Stomach (tissue), 9 donors: ENCODE results near the gene BLTP3B. TPM values are rescaled to one million over a fixed set of nuclear protein-coding genes. Genes with fewer than 3 reads are reported as not detected.

Experiments
- DNase-seq, 2 donors: peaks; one replicate each; pipeline versions ENCODE4 v3.0.0 to v3.0.0-alpha.2; 2013 to 2019
- H3K27ac ChIP-seq, 5 donors: fragments of 200-600 bp in 4 of 5; sonication (generic) in 4 of 5; one replicate each; pipeline ENCODE4 v1.5.1; 2013 to 2019; ENCODE audit warnings: mild to moderate bottlenecking in 1 of 5, moderate library complexity in 1 of 5
- H3K27me3 ChIP-seq, 3 donors: fragments of 200-600 bp; sonication (generic); one replicate each; pipeline ENCODE4 v1.5.1; 2017 to 2019; ENCODE audit warnings: mixed run types in 1 of 3
- H3K36me3 ChIP-seq, 4 donors: fragments of 200-600 bp; sonication (generic); 1 replicate in 3 of 4; 2 replicates in 1 of 4; pipeline ENCODE4 v1.5.1; 2016 to 2019
- H3K4me1 ChIP-seq, 4 donors: fragments of 200-600 bp; sonication (generic); one replicate each; pipeline ENCODE4 v1.5.1; 2016 to 2019
- H3K4me3 ChIP-seq, 4 donors: fragments of 200-600 bp; sonication (generic) in 3 of 4; one replicate each; pipeline ENCODE4 v1.5.1; 2016 to 2019; ENCODE audit warnings: mild to moderate bottlenecking in 1 of 4
- H3K9me3 ChIP-seq, 4 donors: fragments of 200-600 bp; sonication (generic); one replicate each; pipeline ENCODE4 v1.5.1; 2016 to 2019
- EP300 ChIP-seq: sonication (generic); formaldehyde crosslinking; IDR thresholded peaks from one replicate; pipeline ENCODE4 v1.6.1; 2017; ENCODE audit warnings: antibody characterized with exemption
- POLR2A ChIP-seq, 4 donors: fragments of 450-650 bp; IDR thresholded peaks; one replicate each; pipeline ENCODE4 v1.6.1; 2016; ENCODE audit warnings: antibody characterized with exemption in 4 of 4, control low read depth in 2 of 4, mild to moderate bottlenecking in 1 of 4, moderate library complexity in 1 of 4
- POLR2AphosphoS5 ChIP-seq, 3 donors: sonication (generic); formaldehyde crosslinking; IDR thresholded peaks; one replicate each; pipeline ENCODE4 v1.6.1; 2016; ENCODE audit warnings: antibody characterized with exemption in 3 of 3
- WGBS, 5 donors: extraction: QIAGEN DNeasy Blood & Tissue Kit in 3 of 5; methylation state at CpG; one replicate each; pipeline versions ENCODE4 v1.1.5 to v1.1.7; 2013 to 2018; 5-methylcytosine and 5-hydroxymethylcytosine counted together
- intact Hi-C: fragments of 100-400 bp; cut with DNase I; formaldehyde crosslinking; loops from one replicate; pipeline ENCODE4 v1.15.1; 2023; ENCODE audit warnings: low total_unique reads
- polyA plus RNA-seq, 3 donors: library from polyadenylated mRNA; stranded (reverse); fragments of 200-250 nt; gene quantifications; one replicate each; pipeline ENCODE4 v1.2.3, GENCODE V29; 2013
- total RNA-seq, 5 donors: library from RNA; depleted of rRNA; stranded (reverse); fragments of >200 nt; gene quantifications; one replicate each; pipeline versions ENCODE4 v1.1.0 to v1.2.3, GENCODE V29; 2014 to 2016
- TF ChIP-seq, protein P1 (sequence below), 7 experiments: fragments of 450-650 bp in 4 of 7; fragments of 200-600 bp in 3 of 7; sonication (generic) in 3 of 7; IDR thresholded peaks; one replicate each; pipeline ENCODE4 v1.5.1; 2016 to 2019; ENCODE audit warnings: antibody characterized with exemption in 7 of 7, control low read depth in 2 of 7, mild to moderate bottlenecking in 1 of 7
- donor health status: healthy with polysubstance abuse.
- donor health status: Bipolar disorder and iron deficiency.
- donor health status: healthy.

Gene BLTP3B
- total and polyA plus RNA-seq, 8 donors, result 4.7 to 62.6 (median 22.1) TPM

DNA sequence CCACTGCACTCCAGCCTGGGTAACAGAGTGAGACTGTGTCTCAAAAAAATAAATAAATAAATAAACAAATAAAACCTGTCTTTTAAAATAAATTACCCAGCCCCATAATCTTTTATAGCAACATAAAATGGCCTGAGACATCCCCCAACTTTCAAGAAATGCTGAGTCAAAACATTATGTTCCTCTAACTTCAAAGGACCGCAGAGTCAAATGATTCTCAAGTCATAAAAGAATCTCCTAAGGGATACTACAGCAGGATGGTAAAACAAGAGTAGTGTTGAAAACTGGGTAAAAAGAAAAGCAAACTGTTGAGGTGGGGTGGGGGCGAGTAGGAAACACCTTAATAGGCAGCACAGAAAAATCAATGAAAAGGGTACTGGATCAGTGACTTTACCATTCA, 9.5 kb downstream of the BLTP3B start:
- Histone ChIP-seq H3K27ac (no peak overlapping the region), H3K4me1 (peaks cover 7 to 36% (median 27%) of the 10 kb centered on the region in 4 donors), H3K36me3 (no peaks in the 10 kb centered on the region), H3K9me3 (no peaks in the 10 kb centered on the region), H3K4me3 (no peak overlapping the region), H3K27me3 (no peaks in the 10 kb centered on the region)
- DNase-seq, result no peak
- TF ChIP-seq, protein P1, sequence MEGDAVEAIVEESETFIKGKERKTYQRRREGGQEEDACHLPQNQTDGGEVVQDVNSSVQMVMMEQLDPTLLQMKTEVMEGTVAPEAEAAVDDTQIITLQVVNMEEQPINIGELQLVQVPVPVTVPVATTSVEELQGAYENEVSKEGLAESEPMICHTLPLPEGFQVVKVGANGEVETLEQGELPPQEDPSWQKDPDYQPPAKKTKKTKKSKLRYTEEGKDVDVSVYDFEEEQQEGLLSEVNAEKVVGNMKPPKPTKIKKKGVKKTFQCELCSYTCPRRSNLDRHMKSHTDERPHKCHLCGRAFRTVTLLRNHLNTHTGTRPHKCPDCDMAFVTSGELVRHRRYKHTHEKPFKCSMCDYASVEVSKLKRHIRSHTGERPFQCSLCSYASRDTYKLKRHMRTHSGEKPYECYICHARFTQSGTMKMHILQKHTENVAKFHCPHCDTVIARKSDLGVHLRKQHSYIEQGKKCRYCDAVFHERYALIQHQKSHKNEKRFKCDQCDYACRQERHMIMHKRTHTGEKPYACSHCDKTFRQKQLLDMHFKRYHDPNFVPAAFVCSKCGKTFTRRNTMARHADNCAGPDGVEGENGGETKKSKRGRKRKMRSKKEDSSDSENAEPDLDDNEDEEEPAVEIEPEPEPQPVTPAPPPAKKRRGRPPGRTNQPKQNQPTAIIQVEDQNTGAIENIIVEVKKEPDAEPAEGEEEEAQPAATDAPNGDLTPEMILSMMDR (IDR thresholded peaks at IDR 0.05), result no peak
- TF ChIP-seq POLR2AphosphoS5 (IDR thresholded peaks at IDR 0.05) (no peak), POLR2A (IDR thresholded peaks at IDR 0.05) (no peak), EP300 (no peak)
- intact Hi-C loops, result no loop called here
- 83 to 94% (median 88%) methylated on average over 2 of the region's 2 CpGs for WGBS, 5 donors

DNA sequence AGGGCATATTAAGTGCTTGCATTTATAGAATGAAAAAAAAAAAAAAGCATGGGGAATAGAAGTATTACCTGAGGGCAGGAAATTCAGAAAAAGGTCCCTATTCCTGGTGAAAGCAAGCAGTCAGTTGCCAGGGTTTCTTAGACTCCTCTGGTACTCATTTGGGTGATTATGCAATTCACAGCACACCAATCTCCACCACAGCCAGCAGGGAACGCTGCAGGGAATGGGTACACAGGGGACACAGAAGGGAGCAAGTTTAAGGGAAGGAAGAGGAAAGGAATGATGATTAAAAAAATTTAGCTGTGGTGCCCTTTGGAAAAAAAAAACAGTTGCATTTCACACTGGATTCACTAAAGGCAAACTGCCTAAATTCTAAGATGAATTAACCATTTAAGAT, 14.2 kb downstream of the BLTP3B start:
- H3K27ac ChIP-seq, result peak overlapping the region in 2 of 5 donors; percentile 38 to 66
- WGBS, 5 donors, result 0 to 30% (median 15%) methylated on average over 1 of the region's 1 CpG
- intact Hi-C loops, result no loop called here
- no peak overlapping the region for H3K4me3 ChIP-seq
- TF ChIP-seq, protein P1 (IDR thresholded peaks at IDR 0.05), result peak in 2 of 7 experiments; percentile 12 to 13
- TF ChIP-seq EP300, result no peak
- H3K36me3 ChIP-seq, result no peaks in the 10 kb centered on the region
- H3K9me3 ChIP-seq, result no peaks in the 10 kb centered on the region
- DNase-seq, result peak in 1 of 2 donors; percentile 37
- peaks cover 15 to 54% (median 41%) of the 10 kb centered on the region in 4 donors for H3K4me1 ChIP-seq
- no peaks in the 10 kb centered on the region for H3K27me3 ChIP-seq

DNA sequence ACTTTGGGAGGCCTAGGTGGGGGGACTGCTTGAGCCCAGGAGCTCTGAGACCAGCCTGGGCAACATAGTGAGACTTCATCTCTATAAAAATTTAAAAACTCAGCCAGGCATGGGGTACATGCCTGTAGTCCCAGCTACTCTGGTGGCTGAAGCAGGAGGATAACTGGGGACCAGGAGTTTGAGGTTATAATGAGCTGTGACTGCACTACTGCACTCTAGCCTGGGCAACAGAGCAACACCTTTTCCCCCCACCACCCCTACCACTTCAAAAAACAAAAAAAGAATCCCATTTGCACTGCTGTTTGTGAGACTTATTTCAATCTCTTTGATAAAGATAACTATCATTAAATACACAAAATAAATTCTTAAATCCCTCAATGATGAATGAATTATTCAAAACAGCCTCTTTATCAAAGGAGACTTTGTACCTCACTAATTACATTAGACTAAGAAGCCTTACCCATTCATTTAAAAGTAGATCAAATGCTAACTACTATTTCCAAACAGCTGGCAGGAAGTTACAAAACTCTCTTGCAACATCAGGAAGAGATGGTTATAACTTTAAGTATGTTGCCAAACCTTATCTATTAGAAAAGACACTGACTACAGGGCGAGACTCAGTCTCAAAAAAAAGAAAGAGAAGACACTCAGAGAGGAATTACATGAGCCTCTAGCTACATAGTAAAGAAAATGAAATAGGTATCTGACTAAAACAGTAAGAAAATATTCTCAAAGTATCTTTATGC, 14.7 kb downstream of the BLTP3B start:
- TF ChIP-seq POLR2AphosphoS5 (IDR thresholded peaks at IDR 0.05), result peak in 2 of 3 donors; percentile 10 to 13
- TF ChIP-seq, protein P1 (IDR thresholded peaks at IDR 0.05), result no peak
- peak in 1 of 2 donors; percentile 47 for DNase-seq
- WGBS, 5 donors, result 15 to 37% (median 20%) methylated on average over 1 of the region's 1 CpG
- Histone ChIP-seq H3K27me3 (no peaks in the 10 kb centered on the region), H3K27ac (peak overlapping the region in 2 of 5 donors; percentile 38 to 66), H3K36me3 (no peaks in the 10 kb centered on the region), H3K4me1 (peaks cover 15 to 58% (median 41%) of the 10 kb centered on the region in 4 donors), H3K4me3 (no peak overlapping the region), H3K9me3 (no peaks in the 10 kb centered on the region)
- intact Hi-C loops, result no loop called here

DNA sequence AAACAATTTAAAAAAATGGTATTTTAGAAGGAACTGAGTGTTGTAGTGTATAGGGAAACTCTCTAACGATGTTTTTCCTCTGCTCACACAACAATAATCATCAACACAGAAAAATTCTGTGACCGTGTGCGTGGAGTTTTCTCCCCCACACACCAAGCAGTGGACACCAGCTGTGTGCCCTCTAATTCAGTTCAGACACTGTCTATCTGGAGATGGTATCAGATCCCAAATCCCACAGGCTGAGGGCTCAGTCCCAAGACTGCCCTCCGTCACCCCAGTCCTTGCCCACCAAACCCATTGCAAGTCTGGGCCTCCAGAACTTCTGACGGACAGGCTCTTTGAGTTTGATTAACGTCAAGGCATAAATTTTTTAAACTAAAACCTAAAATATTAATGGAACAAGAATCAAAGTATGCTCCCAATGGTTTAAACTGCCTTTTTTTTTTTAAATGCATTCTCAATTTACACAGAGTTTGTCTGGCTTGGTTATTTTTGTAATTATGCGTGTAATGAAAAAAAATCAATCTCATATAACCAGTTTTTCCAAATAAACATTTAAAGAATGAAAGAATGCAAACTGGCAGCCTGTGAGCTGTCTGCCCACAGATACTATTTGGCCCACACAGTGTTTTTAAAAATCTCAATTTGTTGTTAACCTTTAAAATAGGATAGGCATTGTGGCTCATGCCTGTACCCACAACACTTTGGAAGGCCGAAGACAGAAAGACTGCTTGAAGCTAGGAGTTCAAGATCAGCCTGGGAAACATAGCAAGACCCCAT, 19.2 kb downstream of the BLTP3B start:
- TF ChIP-seq EP300 (no peak), POLR2A (IDR thresholded peaks at IDR 0.05) (no peak), POLR2AphosphoS5 (IDR thresholded peaks at IDR 0.05) (no peak)
- TF ChIP-seq, protein P1 (IDR thresholded peaks at IDR 0.05), result no peak
- Histone ChIP-seq H3K27ac (no peak overlapping the region), H3K9me3 (peaks cover 0 to 10% (median 0%) of the 10 kb centered on the region in 4 donors), H3K36me3 (no peaks in the 10 kb centered on the region), H3K4me3 (no peak overlapping the region), H3K4me1 (peaks cover 9 to 50% (median 25%) of the 10 kb centered on the region in 4 donors), H3K27me3 (no peaks in the 10 kb centered on the region)
- intact Hi-C loops, result no loop called here
- 84 to 92% (median 89%) methylated on average over 8 of the region's 8 CpGs for WGBS, 5 donors
- no peak for DNase-seq
